HG03558 (cell line): ENCODE data around the gene RWDD3.

Experiments used
- ATAC-seq: cut with Tn5 transposase; IDR thresholded peaks from one replicate; pipeline ENCODE4 v1.9.1; 2021; ENCODE audit warnings: moderate number of reproducible peaks; ENCODE audit not compliant: unreplicated experiment; ENCODE audit errors: extremely low read depth

RWDD3 gene

DNA sequence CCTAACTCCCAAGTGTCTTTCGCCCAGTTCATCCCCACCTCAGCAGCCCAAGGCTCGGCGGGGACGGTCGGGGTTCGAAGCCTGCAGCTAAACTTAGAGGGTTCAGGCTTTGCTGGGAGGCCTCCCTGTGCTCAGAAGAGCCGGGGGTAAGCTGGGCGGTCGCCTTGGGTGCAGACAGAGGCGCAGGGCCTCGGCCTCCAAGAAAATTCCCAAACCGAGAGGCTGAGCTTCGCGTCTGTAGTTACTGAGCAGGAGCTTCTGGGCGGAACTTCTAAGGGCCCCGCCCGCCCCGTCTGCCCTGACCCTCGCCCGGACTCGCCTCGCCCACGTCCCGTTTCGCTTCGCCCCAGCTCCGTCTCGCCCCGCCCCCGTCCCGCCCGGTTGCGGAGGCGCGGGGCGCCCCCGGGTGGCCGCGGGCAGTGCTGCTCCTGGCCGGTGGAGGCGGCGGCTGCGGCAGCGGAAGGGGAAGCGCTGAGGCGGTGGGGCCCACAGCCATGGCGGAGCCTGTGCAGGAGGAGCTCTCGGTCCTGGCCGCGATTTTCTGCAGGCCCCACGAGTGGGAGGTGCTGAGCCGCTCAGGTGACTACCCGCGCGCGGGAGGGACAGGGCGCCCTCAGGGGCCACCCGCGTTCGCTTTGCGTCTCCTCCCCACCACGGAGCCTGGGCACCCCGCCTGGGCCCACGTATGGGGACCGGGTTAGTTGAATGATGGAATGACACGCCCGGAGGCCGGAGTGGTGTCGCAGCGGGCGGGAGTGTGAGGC, at the start of gene RWDD3:
Gene RWDD3, plus strand, starts transcription at position 474 of the 764 bp plus-strand sequence. Its CDS starts 21 bp downstream, at position 495.
- peak; percentile 90 for ATAC-seq

DNA sequence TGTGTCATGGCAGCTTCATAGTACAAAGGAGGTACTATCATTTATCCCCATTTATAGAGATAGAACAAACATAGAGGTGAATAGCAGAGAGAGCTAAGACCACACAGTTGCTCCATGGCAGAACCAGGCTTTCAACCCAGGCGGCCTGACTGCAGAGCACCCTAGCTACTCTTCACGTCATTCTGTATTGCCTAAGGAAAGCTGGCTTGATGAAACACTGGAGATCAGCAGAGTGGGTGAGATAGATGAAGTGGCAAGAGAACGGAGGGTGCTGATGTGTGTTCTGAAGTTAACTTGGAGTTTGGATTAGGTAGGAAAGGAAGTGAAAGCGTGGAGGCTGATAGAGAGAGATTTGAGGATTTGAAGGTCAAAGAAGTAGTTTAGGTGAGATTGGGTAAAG, 47.9 kb upstream of the RWDD3 start:
- ATAC-seq: no peak

- ATAC-seq: no peak
These were observed 40.4 kb upstream of the RWDD3 start for GRCh38 chr1:95193591-95193990.

GRCh38 chr1:95195046-95195445, 39.0 kb upstream of the RWDD3 start:
- ATAC-seq: no peak

DNA sequence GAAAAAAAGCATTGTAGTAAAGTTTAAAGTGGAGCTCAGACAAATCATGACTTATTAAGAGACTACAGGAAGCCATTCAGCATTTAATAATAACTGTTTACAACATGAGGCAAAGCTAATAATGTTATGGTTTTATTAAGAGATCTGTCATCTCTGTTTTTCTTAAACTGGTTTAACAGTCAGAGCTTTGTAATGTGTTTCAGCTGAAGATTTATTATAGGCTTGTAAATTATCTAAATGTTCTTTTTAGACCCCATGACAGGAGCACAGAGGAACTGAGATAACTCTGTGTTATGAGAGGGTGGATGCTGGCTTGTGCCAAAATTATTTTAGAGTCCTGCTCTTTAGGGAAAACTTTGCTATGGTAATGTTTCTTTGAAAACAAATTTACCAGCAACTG, 38.0 kb upstream of the RWDD3 start:
- no peak for ATAC-seq

DNA sequence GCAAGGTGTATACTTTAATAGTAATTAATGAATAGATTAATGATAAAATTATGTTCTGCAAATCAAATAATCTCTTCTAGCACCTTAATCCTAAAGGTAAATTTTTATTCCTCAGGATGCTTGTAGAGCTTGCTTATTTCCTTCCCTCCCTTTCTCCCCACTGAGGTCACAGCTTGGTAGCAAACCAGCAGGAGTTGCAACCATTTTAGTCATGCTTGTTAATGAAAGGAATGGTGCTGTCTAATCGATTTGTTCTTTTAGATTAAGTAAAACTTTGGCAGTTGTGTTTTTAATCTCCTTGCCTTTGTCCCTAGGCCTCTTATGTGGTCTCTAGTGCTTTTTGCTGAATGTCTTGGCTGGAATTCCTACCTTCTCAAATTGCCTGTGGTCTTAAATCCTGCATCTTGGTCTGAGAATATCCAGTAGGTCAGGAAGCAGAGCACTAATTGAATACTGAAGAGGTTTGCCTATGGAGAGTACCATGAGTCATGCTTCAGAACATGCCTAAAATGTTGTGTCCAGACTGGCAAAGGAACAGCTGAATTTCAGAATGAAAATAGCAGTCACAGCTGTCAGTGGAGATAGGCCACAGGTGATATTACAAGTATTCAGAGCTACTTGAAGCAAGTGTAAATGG, 36.3 kb upstream of the RWDD3 start:
- ATAC-seq: no peak

DNA sequence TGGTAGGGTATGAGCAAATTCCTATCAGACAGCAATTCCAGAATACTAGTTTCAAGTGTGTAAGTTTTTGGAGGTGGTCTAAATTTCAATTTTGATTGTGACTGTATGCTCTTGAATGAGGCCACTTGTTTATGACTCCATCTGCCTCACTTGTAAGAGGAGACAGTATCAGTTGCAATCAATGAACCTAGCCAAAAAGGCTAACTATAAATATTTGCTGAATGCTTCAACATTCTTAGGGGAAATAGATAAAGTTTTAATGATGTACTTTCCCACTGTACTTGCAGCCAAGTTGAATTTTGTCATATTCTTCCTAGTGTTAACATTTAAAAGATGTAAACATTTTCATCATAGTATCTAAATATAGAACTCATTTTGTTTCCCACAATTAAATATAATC, 32.1 kb upstream of the RWDD3 start:
- no peak for ATAC-seq

DNA sequence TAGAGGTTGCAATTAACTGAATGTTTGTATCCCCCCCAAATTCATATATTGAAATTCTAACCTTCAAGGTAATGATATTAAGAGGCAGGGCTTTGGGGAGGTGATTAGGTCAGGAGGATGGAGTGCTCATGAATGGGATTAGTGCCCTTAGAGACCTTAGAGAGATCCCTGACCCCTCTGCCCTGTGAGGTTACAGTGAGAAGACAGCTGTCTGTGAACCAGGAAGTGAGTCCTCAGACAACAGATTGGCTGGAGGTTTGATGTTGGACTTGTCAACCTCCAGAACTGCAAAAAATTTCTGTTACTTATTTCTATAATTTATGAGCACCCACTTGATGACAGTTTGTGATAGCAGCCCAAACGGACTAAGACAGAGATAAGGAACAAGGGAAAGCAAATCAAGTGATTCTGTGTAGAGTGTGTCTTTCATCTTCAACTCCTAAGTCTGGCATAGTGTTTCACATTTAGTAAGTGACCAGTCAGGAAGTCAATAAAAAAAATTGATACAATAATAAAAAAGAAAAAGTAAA, 30.0 kb upstream of the RWDD3 start:
- no peak for ATAC-seq

DNA sequence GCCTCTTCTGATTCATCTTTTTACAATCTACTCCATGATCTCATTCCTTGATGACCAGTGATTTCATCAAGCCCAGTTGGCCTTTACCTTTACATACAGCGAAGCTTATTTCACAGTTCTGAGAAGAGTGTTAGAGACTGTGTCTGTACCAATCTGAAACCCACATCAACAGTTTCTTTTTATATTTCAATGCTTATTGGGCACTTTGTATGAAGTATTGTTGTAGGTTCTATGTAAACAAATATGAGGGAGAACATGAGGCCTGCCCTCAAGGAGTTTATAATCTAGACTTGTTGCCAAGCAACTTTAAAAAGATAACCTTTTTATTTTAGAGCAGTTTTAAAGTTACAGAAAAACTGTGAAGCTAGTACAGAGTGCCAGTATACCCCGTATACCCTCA, 27.5 kb upstream of the RWDD3 start:
- no peak for ATAC-seq

- no peak for ATAC-seq
These were observed 26.6 kb upstream of the RWDD3 start for GRCh38 chr1:95207223-95207935.

DNA sequence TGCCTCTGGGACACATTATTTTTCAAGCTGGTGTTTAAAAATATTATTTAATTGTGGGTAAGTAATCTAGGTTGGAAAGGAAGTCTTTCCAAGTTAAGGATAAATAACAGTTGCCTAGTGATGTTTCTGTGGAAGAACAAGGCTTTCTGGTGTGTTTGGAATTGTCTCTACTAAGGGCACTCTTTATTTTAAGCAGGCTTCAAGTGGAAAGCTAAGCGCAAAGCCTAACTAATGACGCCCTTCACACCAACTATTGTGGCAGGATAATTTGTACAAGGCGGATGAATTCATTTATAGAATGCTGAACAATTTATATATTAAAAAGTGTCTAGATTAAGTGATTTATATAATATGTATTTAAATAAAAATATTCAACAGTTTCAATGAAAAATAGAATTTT, 25.1 kb upstream of the RWDD3 start:
- no peak for ATAC-seq

DNA sequence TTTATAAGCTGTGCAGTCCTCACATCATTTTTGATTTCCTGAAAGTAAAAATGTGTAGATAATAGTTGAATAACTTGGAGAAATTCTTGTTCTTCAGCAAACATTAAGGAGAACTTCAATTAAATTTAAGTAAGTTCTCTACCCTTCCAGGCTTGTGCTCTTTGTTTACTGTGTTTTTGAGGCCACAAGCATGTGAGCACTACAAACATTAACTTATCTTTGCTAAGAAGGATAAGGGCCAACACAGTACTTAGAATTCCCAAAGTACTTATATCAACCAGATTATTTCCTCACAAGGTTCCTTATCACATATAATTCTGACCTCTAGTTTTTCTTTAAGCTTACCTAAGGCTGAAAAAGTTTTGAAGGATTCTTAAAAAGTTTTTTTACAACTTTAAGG, 24.7 kb upstream of the RWDD3 start:
- no peak for ATAC-seq

DNA sequence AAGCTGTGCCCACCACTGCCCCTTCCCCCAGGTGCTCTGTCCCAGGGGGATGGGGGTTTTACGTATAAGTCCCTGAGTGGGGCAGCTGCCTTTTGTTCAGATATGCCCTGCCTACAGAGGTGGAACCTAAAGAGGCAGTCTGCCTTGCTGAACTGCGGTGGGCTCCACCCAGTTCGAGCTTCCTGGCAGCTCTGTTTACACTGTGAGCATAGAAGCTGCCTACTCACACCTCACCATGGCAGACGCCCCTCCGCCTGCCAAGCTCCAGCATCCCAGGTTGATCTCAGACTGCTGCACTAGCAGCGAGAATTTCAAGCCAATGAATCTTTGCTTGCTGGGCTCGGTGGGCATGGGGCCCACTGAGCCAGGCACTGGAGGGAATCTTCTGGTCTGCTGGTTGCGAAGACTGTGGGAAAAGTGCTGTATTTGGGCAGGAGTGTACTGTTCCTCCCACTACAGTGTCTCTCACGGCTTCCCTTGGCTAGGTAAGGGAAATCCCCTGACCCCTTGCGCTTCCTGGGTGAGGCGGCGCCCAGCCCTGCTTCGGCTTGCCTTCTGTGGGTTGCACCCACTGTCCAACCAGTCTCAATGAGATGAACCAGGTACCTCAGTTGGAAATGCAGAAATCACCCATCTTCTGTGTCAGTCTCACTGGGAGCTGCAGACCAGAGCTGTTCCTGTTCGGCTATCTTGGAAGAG, 17.6 kb upstream of the RWDD3 start:
- ATAC-seq: no peak

DNA sequence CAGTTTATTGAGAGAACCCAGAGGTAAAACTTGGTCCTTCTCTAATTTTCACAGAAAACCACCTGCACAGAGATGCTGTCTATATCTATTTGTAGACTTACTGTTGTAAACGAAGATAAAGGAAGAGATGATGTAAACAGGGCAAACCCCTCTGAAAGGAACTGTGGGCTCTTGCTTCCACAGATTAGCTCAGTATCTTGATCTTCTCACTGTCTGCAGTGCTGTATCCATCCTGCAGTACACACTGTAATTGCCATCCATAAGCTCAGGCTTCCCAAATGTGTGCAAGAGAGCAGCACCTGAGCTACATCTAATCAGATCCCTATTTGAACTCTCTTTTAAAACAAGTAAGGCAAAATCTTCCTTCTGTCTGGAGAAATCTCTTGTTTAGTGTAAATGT, 16.6 kb upstream of the RWDD3 start:
- no peak for ATAC-seq

DNA sequence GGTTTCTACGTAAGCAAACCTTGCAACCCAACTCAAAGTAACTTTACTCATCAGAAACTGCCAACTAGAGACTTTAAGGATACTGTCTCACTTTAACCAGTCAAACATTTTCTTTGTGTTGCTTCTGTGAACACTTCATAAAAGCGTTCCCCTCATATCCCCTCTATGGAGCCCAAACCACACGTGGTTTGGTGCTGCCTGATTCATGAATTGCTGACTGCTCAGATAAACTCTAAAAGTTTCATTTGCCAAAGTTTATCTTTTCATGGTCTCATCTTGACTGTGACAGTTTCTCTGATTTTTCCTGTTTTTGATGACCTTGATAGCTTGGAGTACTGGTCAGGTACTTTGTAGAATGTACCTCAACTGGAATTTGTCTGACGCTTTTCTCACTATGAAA, 14.6 kb upstream of the RWDD3 start:
- ATAC-seq: no peak

- ATAC-seq: no peak
These were observed 12.7 kb upstream of the RWDD3 start for GRCh38 chr1:95221306-95221705.

- ATAC-seq: no peak
These were observed 11.4 kb upstream of the RWDD3 start for GRCh38 chr1:95222629-95223028.

DNA sequence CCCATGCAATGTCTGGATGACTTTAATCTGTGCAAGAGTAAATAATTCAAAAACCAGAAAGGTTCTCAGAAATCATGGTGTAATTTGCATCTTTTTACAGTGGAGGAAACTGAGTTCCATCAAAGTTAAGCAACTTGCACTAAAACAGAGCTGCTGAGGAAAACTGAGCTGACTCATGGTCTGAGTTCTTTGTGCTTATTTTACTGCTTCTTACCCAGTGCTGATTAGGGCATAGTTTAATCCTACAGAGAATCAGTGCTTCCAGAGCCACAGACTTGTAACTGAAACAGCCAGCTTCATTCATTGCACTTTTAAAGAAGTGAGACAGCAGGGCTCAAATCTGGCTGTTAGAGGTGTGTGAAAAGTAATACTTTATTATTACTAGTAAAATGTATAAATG, 10.9 kb upstream of the RWDD3 start:
- no peak for ATAC-seq

DNA sequence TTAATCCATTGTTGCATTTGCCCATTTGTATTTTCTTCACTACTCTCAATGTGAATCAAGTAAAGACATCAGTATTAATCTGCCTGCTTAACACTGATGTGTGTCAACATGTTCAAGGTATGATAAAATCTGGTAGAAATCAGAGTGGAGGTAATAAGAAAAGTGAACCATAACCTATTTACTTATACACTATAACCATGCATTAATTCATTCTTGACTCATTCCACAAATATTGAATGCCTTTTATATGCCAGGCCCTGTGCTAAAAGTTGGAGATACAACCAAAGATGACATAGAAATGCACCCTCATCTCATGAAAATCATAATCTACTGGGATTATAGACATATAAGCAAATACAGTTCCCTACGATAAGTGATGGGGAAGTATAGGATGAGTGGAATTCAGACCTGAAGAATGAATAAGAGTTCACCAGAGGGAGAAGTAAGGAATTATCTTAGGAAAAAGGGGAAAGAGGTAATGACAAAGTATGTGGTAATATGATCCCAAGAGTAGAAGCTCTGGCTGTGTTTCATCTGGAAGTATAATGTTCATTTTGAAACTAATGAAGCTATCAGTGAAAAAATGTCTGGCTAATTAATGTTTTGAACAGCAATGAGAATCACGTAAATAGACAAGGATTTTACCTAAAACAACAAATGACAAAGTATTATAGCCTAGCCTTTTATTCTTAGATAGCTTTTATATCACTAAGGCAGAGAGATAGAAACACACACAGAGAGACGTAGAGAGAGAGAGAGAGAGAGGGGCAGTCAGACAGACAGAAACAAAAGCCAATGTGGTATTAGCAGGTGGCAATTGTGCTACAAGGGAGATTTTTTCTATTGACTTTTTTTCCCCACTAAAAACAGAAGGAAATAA, 7.0 kb upstream of the RWDD3 start:
- no peak for ATAC-seq

GRCh38 chr1:95229037-95229436, 5.0 kb upstream of the RWDD3 start:
- ATAC-seq: no peak
